Measurements from ENCODE around the gene HARBI1.
"Not testable (repeated sequence)": the region's sequence is repeated elsewhere in the genome, so short reads cannot be mapped to it uniquely, and the experiment has no call there.

The HARBI1 gene

DNA sequence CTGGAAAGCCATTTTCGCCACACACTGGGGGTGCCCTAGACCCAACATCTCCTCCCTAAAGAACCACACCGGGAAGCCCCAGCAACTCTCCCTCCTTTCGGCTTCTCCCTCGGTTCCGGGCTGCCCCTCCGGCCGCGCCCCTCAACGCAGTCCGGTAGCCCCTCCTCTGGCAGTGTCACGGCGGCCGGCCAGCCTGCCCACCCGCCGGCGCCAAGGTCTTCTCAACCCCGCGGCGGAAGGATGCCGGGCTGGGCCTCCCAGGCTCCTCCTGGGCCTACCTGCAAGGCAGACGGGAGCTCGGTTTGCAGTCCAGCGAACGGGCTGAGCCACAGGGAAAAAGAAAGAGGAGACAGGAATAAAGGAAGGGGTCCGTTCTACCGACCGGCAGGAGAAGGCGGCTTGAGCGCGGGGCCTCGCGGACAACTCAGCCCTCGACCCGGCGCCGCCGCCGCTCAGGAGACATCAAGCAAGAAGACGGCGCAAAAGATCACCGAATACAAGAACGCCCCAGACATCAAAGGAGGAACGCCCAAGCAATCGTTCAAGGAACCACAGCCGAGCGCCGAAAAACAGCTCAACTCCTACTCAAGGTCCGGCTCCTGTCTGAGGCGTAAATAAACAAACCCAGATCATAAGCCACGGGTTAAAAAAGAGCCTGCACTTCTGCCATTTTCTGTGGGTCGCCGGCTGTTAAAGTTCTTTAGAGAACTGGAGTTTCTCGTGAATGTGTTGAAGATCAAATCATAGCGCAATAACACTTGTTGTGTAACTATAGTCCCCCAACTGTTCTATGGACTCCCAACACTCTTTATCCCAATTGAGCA, 23.3 kb downstream of the HARBI1 start, which contains the start of gene AMBRA1:
TSS of gene AMBRA1 (minus strand) at position 474 of the 824 bp plus-strand sequence. CDS start 45,643 bp downstream, outside the sequence.
- H3K27me3 ChIP-seq (ENCODE audit: control insufficient read depth, insufficient read depth, low read length): no peaks in the 10 kb centered on the region
- peaks cover 13% of the 10 kb centered on the region for H3K4me1 ChIP-seq (ENCODE audit: control insufficient read depth, insufficient read depth, low read length)
- H3K36me3 ChIP-seq (ENCODE audit: control insufficient read depth, insufficient read depth, low read length): no peaks in the 10 kb centered on the region
- H3K27ac ChIP-seq (ENCODE audit: low read depth, low read length): peak within 1 kb of the TSS; percentile 90; the same call in 1 of the 2 replicates
- H3K9ac ChIP-seq (ENCODE audit: low read length): peak within 1 kb of the TSS; percentile 92
- no peaks in the 10 kb centered on the region for H3K9me3 ChIP-seq (ENCODE audit: control insufficient read depth, insufficient read depth, low read depth, low read length)
- peak within 1 kb of the TSS; percentile 97 for H3K4me3 ChIP-seq (ENCODE audit: low read depth, low read length)

DNA sequence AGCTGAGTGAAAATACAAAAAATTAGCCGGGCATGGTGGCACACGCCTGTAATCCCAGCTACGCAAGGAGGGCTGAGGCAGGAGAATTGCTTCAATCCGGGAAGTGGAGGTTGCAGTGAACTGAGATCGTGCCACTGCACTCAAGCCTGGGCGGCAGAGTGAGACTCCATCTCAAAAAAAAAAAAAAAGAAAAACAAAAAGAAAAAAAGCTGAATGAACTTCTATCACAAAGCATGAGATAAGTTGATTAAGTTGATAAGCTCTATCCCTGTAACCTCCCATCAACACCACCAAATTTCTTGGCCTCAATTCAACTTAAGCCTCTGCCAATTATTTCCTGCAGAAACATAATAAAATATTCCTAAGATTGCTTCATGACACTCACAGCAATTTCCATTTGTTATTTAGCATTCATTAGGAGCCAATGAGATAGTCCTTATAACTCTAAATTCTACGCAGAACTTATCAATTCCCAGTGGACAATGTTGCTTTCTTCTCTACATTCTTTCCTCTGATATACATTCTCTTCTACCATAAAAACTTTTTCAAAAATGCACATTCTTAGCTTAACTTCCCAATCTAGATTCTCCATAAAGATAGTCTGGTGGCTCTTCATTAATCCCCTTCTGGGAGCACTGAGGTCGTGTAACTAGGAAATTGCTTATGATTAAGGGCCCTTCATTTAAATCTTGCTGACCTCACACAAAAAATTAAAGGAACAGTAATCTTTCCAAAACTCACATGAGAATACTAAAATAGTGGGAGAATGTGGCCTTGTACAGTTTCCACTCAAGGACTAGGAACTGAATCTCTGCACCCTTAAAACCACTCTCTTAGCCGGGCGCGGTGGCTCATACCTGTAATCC, 26.1 kb downstream of the HARBI1 start:
- no peaks in the 10 kb centered on the region for H3K36me3 ChIP-seq (ENCODE audit: control insufficient read depth, insufficient read depth, low read length)
- no peak overlapping the region for H3K27ac ChIP-seq (ENCODE audit: low read depth, low read length)
- H3K9ac ChIP-seq (ENCODE audit: low read length): no peak overlapping the region
- no peaks in the 10 kb centered on the region for H3K9me3 ChIP-seq (ENCODE audit: control insufficient read depth, insufficient read depth, low read depth, low read length)
- no peak overlapping the region for H3K4me3 ChIP-seq (ENCODE audit: low read depth, low read length)
- H3K27me3 ChIP-seq (ENCODE audit: control insufficient read depth, insufficient read depth, low read length): no peaks in the 10 kb centered on the region
- peaks cover 13% of the 10 kb centered on the region for H3K4me1 ChIP-seq (ENCODE audit: control insufficient read depth, insufficient read depth, low read length)

DNA sequence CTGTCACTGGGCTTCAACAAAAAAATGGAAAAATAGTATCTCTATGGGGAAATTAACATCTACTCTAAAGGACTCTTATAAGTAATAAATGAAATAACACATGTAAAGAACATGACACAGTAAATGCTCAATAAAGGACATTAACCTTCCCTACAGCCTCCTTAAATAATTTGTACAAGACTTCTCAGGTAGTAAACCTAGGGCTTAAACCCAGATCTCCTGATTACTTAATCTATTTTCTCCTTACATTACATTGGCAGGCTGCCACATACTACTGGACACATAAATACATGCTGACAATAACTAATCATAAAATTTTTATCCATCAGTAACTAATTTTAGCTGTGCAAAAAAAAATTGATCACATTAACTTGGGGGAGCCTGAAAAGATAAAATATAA, 28.1 kb downstream of the HARBI1 start:
- H3K9ac ChIP-seq (ENCODE audit: low read length): no peak overlapping the region
- H3K4me1 ChIP-seq (ENCODE audit: control insufficient read depth, insufficient read depth, low read length): peaks cover 7% of the 10 kb centered on the region
- no peaks in the 10 kb centered on the region for H3K9me3 ChIP-seq (ENCODE audit: control insufficient read depth, insufficient read depth, low read depth, low read length)
- H3K27me3 ChIP-seq (ENCODE audit: control insufficient read depth, insufficient read depth, low read length): no peaks in the 10 kb centered on the region
- no peak overlapping the region for H3K27ac ChIP-seq (ENCODE audit: low read depth, low read length)
- no peak overlapping the region for H3K4me3 ChIP-seq (ENCODE audit: low read depth, low read length)
- H3K36me3 ChIP-seq (ENCODE audit: control insufficient read depth, insufficient read depth, low read length): no peaks in the 10 kb centered on the region

DNA sequence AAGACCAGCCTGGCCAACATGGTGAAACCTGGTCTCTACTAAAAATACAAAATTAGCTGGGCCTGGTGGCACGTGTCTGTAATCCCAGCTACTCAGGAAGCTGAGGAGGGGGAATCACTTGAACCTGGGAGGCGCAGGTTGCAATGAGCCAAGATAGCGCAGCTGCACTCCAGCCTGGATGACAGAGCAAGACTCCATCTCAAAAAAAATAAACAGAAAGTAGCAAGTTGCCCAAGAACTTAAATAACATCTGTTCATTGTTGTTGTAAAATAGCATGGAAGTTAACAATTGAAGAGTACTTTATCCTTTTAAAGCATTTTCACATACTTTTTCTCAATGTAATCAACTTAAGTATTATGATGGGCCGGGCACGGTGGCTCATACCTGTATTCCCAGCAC, 28.9 kb downstream of the HARBI1 start:
- Histone ChIP-seq H3K4me3 (ENCODE audit: low read depth, low read length) (no peak overlapping the region), H3K27me3 (ENCODE audit: control insufficient read depth, insufficient read depth, low read length) (no peaks in the 10 kb centered on the region), H3K36me3 (ENCODE audit: control insufficient read depth, insufficient read depth, low read length) (no peaks in the 10 kb centered on the region), H3K9ac (ENCODE audit: low read length) (no peak overlapping the region), H3K27ac (ENCODE audit: low read depth, low read length) (no peak overlapping the region), H3K9me3 (ENCODE audit: control insufficient read depth, insufficient read depth, low read depth, low read length) (no peaks in the 10 kb centered on the region), H3K4me1 (ENCODE audit: control insufficient read depth, insufficient read depth, low read length) (peaks cover 6% of the 10 kb centered on the region)

DNA sequence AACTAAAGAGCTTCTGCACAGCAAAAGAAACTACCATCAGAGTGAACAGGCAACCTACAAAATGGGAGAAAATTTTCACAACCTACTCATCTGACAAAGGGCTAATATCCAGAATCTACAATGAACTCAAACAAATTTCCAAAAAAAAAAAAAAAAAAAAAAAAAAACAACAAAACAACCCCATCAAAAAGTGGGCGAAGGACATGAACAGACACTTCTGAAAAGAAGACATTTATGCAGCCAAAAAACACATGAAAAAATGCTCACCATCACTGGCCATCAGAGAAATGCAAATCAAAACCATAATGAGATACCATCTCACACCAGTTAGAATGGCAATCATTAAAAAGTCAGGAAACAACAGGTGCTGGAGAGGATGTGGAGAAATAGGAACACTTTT, 33.5 kb downstream of the HARBI1 start:
- H3K9me3 ChIP-seq (ENCODE audit: control insufficient read depth, insufficient read depth, low read depth, low read length); H3K4me3 ChIP-seq (ENCODE audit: low read depth, low read length); H3K4me1 ChIP-seq (ENCODE audit: control insufficient read depth, insufficient read depth, low read length); H3K27ac ChIP-seq (ENCODE audit: low read depth, low read length); H3K36me3 ChIP-seq (ENCODE audit: control insufficient read depth, insufficient read depth, low read length); H3K9ac ChIP-seq (ENCODE audit: low read length); H3K27me3 ChIP-seq (ENCODE audit: control insufficient read depth, insufficient read depth, low read length): not testable (repeated sequence)

DNA sequence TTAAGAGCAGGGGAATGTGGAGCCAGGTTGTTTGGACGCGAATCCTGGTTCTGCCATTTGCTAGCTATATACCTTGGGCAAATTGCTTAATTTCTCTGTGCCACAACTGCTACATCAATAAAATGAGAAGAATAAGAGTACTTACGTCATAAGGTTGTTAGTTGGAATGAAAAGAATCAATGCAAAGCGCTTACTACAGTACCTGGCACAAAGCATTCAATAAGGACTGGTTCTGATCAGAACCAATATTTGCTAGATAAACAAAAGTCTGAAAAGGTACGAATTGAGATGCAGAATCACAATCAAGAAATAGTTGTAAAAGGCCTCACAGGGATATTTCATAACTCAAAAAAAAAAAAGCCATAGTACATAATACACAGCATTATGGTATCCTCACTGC, 34.4 kb downstream of the HARBI1 start:
- no peak overlapping the region for H3K4me3 ChIP-seq (ENCODE audit: low read depth, low read length)

DNA sequence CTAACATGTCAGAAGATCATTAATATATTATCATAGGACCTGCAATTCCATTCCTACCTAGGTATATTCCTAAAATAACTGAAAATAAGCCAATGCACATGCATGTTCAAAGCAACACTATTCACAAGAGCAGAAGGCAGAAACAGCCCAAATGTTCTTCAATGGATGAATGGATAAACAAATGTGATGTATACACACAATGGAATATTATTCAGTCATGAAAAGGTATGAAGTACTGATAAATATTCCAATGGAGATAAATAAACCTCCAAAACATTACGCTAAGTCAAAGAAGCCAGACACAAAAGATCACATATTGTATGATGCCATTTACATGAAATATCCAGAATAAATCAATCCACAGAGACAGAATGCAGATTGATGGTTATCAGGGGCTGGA, 40.0 kb downstream of the HARBI1 start:
- H3K4me1 ChIP-seq (ENCODE audit: control insufficient read depth, insufficient read depth, low read length): no peaks in the 10 kb centered on the region
- H3K36me3 ChIP-seq (ENCODE audit: control insufficient read depth, insufficient read depth, low read length): no peaks in the 10 kb centered on the region; the same call in 1 of the 2 replicates
- no peaks in the 10 kb centered on the region for H3K27me3 ChIP-seq (ENCODE audit: control insufficient read depth, insufficient read depth, low read length)
- H3K4me3 ChIP-seq (ENCODE audit: low read depth, low read length): no peak overlapping the region
- no peak overlapping the region for H3K9ac ChIP-seq (ENCODE audit: low read length)
- no peak overlapping the region for H3K27ac ChIP-seq (ENCODE audit: low read depth, low read length)
- peaks cover 2% of the 10 kb centered on the region; the same call in 1 of the 2 replicates for H3K9me3 ChIP-seq (ENCODE audit: control insufficient read depth, insufficient read depth, low read depth, low read length)

More for the DNA sequence above, 34.4 kb downstream of the HARBI1 start:
- Histone ChIP-seq H3K4me1 (ENCODE audit: control insufficient read depth, insufficient read depth, low read length) (no peaks in the 10 kb centered on the region), H3K9me3 (ENCODE audit: control insufficient read depth, insufficient read depth, low read depth, low read length) (no peaks in the 10 kb centered on the region; the same call in 1 of the 2 replicates), H3K27ac (ENCODE audit: low read depth, low read length) (no peak overlapping the region), H3K9ac (ENCODE audit: low read length) (no peak overlapping the region), H3K36me3 (ENCODE audit: control insufficient read depth, insufficient read depth, low read length) (no peaks in the 10 kb centered on the region; the same call in 1 of the 2 replicates), H3K27me3 (ENCODE audit: control insufficient read depth, insufficient read depth, low read length) (no peaks in the 10 kb centered on the region)

DNA sequence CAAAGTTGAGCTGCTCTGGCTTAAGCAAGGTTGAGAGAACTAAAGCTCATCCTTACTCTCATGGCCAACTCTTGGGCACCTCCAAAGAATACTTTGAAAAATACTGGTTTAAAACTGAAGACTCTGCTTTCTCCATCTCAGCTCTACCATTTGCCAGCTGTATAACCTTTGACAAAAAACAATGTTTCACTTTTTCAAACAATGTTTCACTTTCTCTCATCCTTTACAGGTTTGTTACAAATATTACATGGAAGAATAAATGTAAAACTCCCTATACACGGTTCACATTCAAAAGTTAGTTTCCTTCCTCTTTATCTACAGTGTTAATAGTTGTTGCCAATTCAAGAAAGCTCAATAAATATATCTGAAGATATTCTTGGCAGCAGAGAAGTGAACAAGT, 42.4 kb downstream of the HARBI1 start:
- Histone ChIP-seq H3K4me3 (ENCODE audit: low read depth, low read length) (no peak overlapping the region), H3K9ac (ENCODE audit: low read length) (no peak overlapping the region), H3K4me1 (ENCODE audit: control insufficient read depth, insufficient read depth, low read length) (no peaks in the 10 kb centered on the region), H3K36me3 (ENCODE audit: control insufficient read depth, insufficient read depth, low read length) (no peaks in the 10 kb centered on the region; the same call in 1 of the 2 replicates), H3K9me3 (ENCODE audit: control insufficient read depth, insufficient read depth, low read depth, low read length) (peaks cover 2% of the 10 kb centered on the region; the same call in 1 of the 2 replicates), H3K27ac (ENCODE audit: low read depth, low read length) (no peak overlapping the region), H3K27me3 (ENCODE audit: control insufficient read depth, insufficient read depth, low read length) (no peaks in the 10 kb centered on the region)

DNA sequence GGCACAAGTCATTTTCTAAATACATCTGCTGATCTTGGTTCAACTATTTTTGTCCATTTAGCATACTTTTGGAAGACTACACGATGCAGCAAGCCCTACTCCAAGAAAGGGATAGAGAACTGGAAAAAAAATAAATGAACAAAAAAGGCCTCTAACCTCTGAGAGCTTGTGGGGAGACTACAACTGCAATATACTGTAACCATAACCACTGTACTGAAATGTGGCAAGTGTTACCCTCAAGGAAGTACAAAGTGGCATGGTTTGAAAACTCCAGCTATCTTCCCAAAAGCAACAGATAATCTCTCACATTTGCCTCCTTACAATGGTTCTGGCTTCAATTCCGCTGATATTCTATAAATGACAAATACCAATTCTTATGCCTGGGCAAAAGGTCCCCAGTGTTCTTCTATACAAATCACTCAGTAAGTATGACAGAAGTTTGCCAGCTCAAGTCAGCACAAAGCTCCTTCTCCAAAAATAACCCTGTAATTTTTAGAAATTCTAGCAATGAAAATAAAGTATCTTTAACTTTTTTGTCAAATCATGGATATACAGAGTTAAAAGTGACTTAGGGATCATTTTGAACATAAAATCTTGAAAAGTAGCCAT, 46.1 kb downstream of the HARBI1 start:
- H3K27ac ChIP-seq (ENCODE audit: low read depth, low read length): no peak overlapping the region
- H3K27me3 ChIP-seq (ENCODE audit: control insufficient read depth, insufficient read depth, low read length): no peaks in the 10 kb centered on the region
- no peaks in the 10 kb centered on the region for H3K36me3 ChIP-seq (ENCODE audit: control insufficient read depth, insufficient read depth, low read length)
- H3K4me1 ChIP-seq (ENCODE audit: control insufficient read depth, insufficient read depth, low read length): no peaks in the 10 kb centered on the region
- peaks cover 2% of the 10 kb centered on the region; the same call in 1 of the 2 replicates for H3K9me3 ChIP-seq (ENCODE audit: control insufficient read depth, insufficient read depth, low read depth, low read length)
- H3K9ac ChIP-seq (ENCODE audit: low read length): no peak overlapping the region
- H3K4me3 ChIP-seq (ENCODE audit: low read depth, low read length): no peak overlapping the region

DNA sequence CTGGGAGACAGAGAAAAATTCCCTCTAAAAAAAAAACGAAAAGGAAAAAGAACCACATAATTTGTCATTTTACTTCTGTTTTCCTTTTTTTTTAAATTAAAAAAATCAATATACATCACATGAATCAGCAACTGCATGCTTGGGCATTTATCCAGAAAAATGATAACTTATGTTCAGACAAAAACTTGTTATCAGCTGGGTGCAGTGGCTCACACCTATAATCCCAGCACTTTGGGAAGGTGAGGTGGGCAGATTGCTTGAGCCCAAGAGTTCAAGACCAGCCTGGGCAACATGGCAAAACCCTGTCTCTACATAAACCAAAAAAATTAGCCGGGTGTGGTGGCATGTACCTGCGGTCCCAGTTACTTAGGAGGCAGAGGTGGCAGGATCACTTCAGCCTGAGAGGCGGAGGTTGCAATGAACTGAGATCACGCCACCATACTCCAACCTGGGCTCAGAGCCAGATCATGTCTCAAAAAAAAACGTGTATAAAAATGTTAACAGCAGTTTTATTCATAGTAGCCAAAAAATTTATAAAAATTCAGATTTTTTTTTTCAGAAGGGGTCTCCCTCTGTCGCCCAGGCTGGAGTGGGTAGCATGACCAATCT, 51.7 kb downstream of the HARBI1 start:
- Histone ChIP-seq H3K9ac (ENCODE audit: low read length) (no peak overlapping the region), H3K27ac (ENCODE audit: low read depth, low read length) (no peak overlapping the region), H3K27me3 (ENCODE audit: control insufficient read depth, insufficient read depth, low read length) (no peaks in the 10 kb centered on the region), H3K9me3 (ENCODE audit: control insufficient read depth, insufficient read depth, low read depth, low read length) (no peaks in the 10 kb centered on the region), H3K4me1 (ENCODE audit: control insufficient read depth, insufficient read depth, low read length) (no peaks in the 10 kb centered on the region), H3K4me3 (ENCODE audit: low read depth, low read length) (no peak overlapping the region), H3K36me3 (ENCODE audit: control insufficient read depth, insufficient read depth, low read length) (no peaks in the 10 kb centered on the region)
